ENCODE data around the gene SEMA5B. TPM values are rescaled to one million over a fixed set of nuclear protein-coding genes. Genes with fewer than 3 reads are reported as not detected.

SEMA5B gene
- total RNA-seq, 1 experiment from 2014 or later, result not detected

DNA sequence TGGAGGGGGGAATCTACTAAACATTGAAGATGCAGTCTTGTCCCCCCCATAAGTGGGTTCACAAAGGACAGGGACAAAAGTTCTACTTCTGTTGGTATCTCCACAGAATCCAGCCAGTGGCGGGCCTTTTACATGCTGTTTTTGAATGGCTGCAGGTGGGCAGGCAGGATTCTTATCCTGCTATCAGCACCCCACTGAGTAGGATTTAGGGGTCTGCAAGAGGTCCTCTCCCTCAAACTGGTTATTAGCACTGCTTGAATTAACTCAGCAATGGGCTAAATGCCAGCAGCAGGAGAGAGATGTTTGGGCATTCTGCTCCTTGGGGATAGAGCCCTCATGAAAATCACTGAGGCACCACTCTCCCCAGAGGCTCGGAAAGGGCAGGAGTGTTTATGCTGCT, 40.3 kb downstream of the SEMA5B start:
- no peak for TF ChIP-seq EZH2 (IDR thresholded peaks at IDR 0.05; ENCODE audit: low read depth)
- no peak for TF ChIP-seq CTCF (conservative IDR thresholded peaks at IDR 0.05)
- no peak overlapping the region for H2AFZ ChIP-seq
- H3K27ac ChIP-seq, result no peak overlapping the region
- H3K9me3 ChIP-seq (ENCODE audit: insufficient read depth, low read depth), result no peaks in the 10 kb centered on the region
- POLR2A ChIA-PET (ENCODE audit: unreplicated experiment), result no interaction called here
- 0 out of 2 replicates have a peak, but pooled peaks cover 5% of the 10 kb centered on the region for H3K4me1 ChIP-seq (replicated peaks; ENCODE audit: insufficient read depth)
- no peaks in the 10 kb centered on the region for H3K9me2 ChIP-seq (ENCODE audit: insufficient read depth)
- intact Hi-C loops (cut with micrococcal nuclease; ENCODE audit: unreplicated experiment), result no loop called here
- CTCF ChIA-PET, result no interaction called here
- no peaks in the 10 kb centered on the region for H4K20me1 ChIP-seq (ENCODE audit: insufficient read depth)
- no TSS peak for BruUV-seq (replicated peaks)
- no peaks in the 10 kb centered on the region for H3F3A ChIP-seq (ENCODE audit: insufficient read depth, low read depth)
- no peak overlapping the region for H3K4me2 ChIP-seq
- no peaks in the 10 kb centered on the region for H3K79me2 ChIP-seq (ENCODE audit: low read depth)
- H3K4me3 ChIP-seq, result no peak overlapping the region
- H3K36me3 ChIP-seq (ENCODE audit: low read depth), result no peaks in the 10 kb centered on the region
- no peak for DNase-seq
- H3K27me3 ChIP-seq (ENCODE audit: insufficient read depth, low read depth), result peaks cover 50% of the 10 kb centered on the region

DNA sequence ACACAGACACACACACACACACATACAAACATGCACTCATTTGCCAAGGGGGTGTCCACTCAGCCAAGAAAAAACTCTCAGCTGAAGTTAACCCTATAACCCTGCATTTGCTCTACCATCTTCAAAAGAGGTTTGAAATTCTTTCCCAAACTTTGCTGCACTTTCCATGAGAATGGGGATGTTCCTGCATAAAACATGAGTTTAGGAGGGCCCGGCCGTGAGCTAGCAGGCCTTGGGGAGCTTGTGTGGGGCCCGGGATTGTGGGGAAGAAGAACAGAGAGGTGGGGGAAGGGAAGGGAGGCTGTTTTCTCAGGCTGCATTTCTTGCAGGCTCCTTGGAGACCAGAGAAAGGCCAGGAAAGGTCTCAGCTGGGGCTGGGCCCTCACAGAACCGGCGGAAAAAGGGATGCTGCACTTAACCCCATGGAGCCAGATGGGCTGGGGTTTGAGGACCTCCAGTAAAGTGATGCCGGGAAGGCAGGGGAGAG, 40.8 kb downstream of the SEMA5B start:
- H3K27ac ChIP-seq, result no peak overlapping the region
- peaks cover 45% of the 10 kb centered on the region for H3K27me3 ChIP-seq (ENCODE audit: insufficient read depth, low read depth)
- no peaks in the 10 kb centered on the region for H3K36me3 ChIP-seq (ENCODE audit: low read depth)
- no peaks in the 10 kb centered on the region for H4K20me1 ChIP-seq (ENCODE audit: insufficient read depth)
- H3K4me3 ChIP-seq, result no peak overlapping the region
- no peaks in the 10 kb centered on the region for H3K79me2 ChIP-seq (ENCODE audit: low read depth)
- no peak for TF ChIP-seq EZH2 (IDR thresholded peaks at IDR 0.05; ENCODE audit: low read depth)
- no peak for TF ChIP-seq CTCF (conservative IDR thresholded peaks at IDR 0.05)
- ChIA-PET POLR2A (ENCODE audit: unreplicated experiment) (no interaction called here), CTCF (no interaction called here)
- H3K4me1 ChIP-seq (replicated peaks; ENCODE audit: insufficient read depth), result 0 out of 2 replicates have a peak, but pooled peaks cover 5% of the 10 kb centered on the region
- H3K4me2 ChIP-seq, result no peak overlapping the region
- BruUV-seq (replicated peaks), result no TSS peak
- DNase-seq, result no peak
- H2AFZ ChIP-seq, result no peak overlapping the region
- no peaks in the 10 kb centered on the region for H3F3A ChIP-seq (ENCODE audit: insufficient read depth, low read depth)
- intact Hi-C loops (cut with micrococcal nuclease; ENCODE audit: unreplicated experiment), result no loop called here
- H3K9me3 ChIP-seq (ENCODE audit: insufficient read depth, low read depth), result no peaks in the 10 kb centered on the region
- H3K9me2 ChIP-seq (ENCODE audit: insufficient read depth), result no peaks in the 10 kb centered on the region

GRCh38 chr3:122985539-122985938, 42.0 kb downstream of the SEMA5B start:
- no peaks in the 10 kb centered on the region for H3K9me2 ChIP-seq (ENCODE audit: insufficient read depth)
- ChIA-PET POLR2A (ENCODE audit: unreplicated experiment) (no interaction called here), CTCF (interaction anchor here (0.6 kb wide), 2 partner anchors 31 to 42 kb away, joined by 4 to 5 read pairs; no protein-coding TSS in a partner anchor)
- no peak for TF ChIP-seq CTCF (conservative IDR thresholded peaks at IDR 0.05)
- no peak for TF ChIP-seq EZH2 (IDR thresholded peaks at IDR 0.05; ENCODE audit: low read depth)
- no peaks in the 10 kb centered on the region for H3F3A ChIP-seq (ENCODE audit: insufficient read depth, low read depth)
- peaks cover 33% of the 10 kb centered on the region for H3K27me3 ChIP-seq (ENCODE audit: insufficient read depth, low read depth)
- no peak overlapping the region for H3K4me2 ChIP-seq
- no TSS peak for BruUV-seq (replicated peaks)
- no peak overlapping the region for H3K4me3 ChIP-seq
- H4K20me1 ChIP-seq (ENCODE audit: insufficient read depth), result no peaks in the 10 kb centered on the region
- no peak overlapping the region for H3K27ac ChIP-seq
- H3K36me3 ChIP-seq (ENCODE audit: low read depth), result no peaks in the 10 kb centered on the region
- H3K79me2 ChIP-seq (ENCODE audit: low read depth), result no peaks in the 10 kb centered on the region
- intact Hi-C loops (cut with micrococcal nuclease; ENCODE audit: unreplicated experiment), result no loop called here
- H3K4me1 ChIP-seq (replicated peaks; ENCODE audit: insufficient read depth), result 0 out of 2 replicates have a peak, but pooled peaks cover 5% of the 10 kb centered on the region
- no peaks in the 10 kb centered on the region for H3K9me3 ChIP-seq (ENCODE audit: insufficient read depth, low read depth)
- no peak for DNase-seq
- no peak overlapping the region for H2AFZ ChIP-seq

Data from PC-9 (cell line).